T-helper 1 cell treated with Interleukin-12 subunit alpha and Interleukin-12 subunit beta and Interleukin-4 antibody, amounts not matched to agents 30 μg/mL and 1 μg/mL, for 36 hours (primary cell): Measurements from ENCODE around the gene LRRC8D.
A peak's percentile ranks its signal among the peaks of the same experiment; 100 is the strongest.

ENCODE experiments used
- H3K27ac Mint-ChIP-seq: one replicate; pipeline ENCODE4 v1.8.0; 2021; ENCODE audit warnings: mild to moderate bottlenecking, mixed read lengths
- H3K27me3 Mint-ChIP-seq: one replicate; pipeline ENCODE4 v1.8.0; 2021; ENCODE audit warnings: low read depth, mixed read lengths
- H3K36me3 Mint-ChIP-seq: one replicate; pipeline ENCODE4 v1.8.0; 2021; ENCODE audit warnings: low read depth, mixed read lengths
- H3K4me1 Mint-ChIP-seq: one replicate; pipeline ENCODE4 v1.8.0; 2021; ENCODE audit warnings: low read depth, mixed read lengths
- H3K4me3 Mint-ChIP-seq: one replicate; pipeline ENCODE4 v1.8.0; 2021; ENCODE audit warnings: mild to moderate bottlenecking, moderate library complexity, mixed read lengths
- H3K9me3 Mint-ChIP-seq: one replicate; pipeline ENCODE4 v1.8.0; 2021; ENCODE audit warnings: mixed read lengths

Gene LRRC8D

GRCh38 chr1:89943846-89944781 is 123.3 kb downstream of the LRRC8D start:
- Mint-ChIP-seq H3K27me3 (no peaks in the 10 kb centered on the region), H3K9me3 (no peaks in the 10 kb centered on the region), H3K27ac (no peak overlapping the region), H3K36me3 (no peaks in the 10 kb centered on the region), H3K4me1 (peaks cover 1% of the 10 kb centered on the region), H3K4me3 (no peak overlapping the region)

DNA sequence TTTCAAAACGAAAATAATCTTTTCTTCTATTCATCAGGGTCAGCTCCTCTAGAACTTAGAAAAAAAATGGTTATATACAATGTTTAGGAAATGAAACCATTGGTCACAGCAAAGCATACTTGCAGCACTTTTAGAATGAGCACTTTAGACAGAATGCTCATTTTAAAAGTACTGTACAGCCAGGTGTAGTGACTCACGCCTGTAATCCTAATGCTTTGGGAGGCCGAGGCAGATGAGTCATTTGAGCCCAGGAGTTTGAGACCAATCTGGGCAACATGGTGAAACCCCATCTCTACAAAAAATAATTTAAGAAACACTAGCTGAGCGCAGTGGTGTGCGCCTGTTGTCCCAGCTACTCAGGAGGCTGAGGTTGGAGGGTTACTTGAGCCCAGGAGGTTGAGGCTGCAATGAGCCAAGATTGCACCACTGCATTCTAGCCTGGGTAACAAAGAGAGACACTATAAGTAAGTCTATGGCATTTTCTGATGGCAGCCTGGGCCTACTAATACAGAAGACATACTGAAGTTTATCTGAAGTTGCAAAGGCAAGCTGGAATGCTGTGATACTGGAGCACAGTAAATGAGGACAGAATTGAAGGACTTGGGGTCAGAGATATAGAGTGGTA is 125.1 kb downstream of the LRRC8D start:
- no peak overlapping the region for H3K4me3 Mint-ChIP-seq
- no peaks in the 10 kb centered on the region for H3K27me3 Mint-ChIP-seq
- no peaks in the 10 kb centered on the region for H3K9me3 Mint-ChIP-seq
- no peaks in the 10 kb centered on the region for H3K36me3 Mint-ChIP-seq
- H3K27ac Mint-ChIP-seq: no peak overlapping the region
- peaks cover 1% of the 10 kb centered on the region for H3K4me1 Mint-ChIP-seq

DNA sequence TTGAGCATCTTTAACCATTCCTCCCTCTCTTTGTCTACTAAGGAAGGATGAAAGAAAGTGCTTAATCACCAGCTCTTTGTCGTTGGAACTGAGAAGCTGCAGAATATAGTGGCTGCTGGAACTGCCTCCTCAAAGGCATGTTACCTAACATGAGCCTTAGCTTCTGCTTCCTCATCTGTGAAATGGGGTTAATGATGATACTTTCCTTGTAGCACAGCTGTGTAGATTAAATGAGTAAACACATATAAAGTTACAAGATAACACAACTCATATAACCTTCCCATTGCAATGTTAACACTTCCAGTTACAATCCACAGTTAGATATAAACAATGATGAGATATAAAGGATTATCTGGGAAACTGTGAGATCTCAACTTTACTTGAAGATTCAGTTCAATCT is 125.7 kb downstream of the LRRC8D start:
- Mint-ChIP-seq H3K27ac (no peak overlapping the region), H3K36me3 (no peaks in the 10 kb centered on the region), H3K27me3 (no peaks in the 10 kb centered on the region)

DNA sequence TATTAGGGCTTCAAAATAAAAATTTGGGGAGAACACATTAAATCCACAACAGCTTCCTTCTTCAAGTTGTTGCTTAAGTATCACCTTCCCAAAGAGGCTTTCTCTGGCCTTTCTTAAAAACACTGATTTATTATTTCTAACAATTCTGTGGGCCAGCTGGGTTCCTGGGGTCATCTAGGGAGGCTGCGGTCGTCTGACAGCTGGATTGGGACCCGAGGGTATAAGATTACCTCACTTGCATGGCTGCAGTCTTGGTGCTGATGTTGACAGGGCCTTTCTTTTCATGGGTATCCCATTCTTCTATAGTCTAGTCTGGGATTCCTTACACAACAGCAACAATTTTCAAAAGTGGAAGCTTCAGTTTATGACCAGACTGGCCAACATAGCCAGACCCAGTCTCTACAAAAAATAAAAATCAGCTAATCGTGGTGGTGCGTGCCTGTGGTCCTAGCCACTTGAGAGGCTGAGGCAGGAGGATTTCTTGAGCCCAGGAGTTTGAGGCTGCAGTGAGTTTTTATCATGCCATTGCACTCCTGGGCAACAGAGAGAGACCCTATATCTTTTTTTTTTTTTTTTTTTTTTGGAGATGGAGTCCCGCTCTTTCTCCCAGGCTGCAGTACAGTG is 128.0 kb downstream of the LRRC8D start:
- Mint-ChIP-seq H3K4me1 (peaks cover 6% of the 10 kb centered on the region), H3K27me3 (no peaks in the 10 kb centered on the region), H3K9me3 (no peaks in the 10 kb centered on the region), H3K36me3 (no peaks in the 10 kb centered on the region), H3K27ac (no peak overlapping the region), H3K4me3 (no peak overlapping the region)

More for the DNA sequence above, 125.7 kb downstream of the LRRC8D start:
- H3K9me3 Mint-ChIP-seq: no peaks in the 10 kb centered on the region
- no peak overlapping the region for H3K4me3 Mint-ChIP-seq
- H3K4me1 Mint-ChIP-seq: peaks cover 1% of the 10 kb centered on the region

GRCh38 chr1:89949991-89950624 is 129.3 kb downstream of the LRRC8D start:
- peaks cover 12% of the 10 kb centered on the region for H3K4me1 Mint-ChIP-seq

DNA sequence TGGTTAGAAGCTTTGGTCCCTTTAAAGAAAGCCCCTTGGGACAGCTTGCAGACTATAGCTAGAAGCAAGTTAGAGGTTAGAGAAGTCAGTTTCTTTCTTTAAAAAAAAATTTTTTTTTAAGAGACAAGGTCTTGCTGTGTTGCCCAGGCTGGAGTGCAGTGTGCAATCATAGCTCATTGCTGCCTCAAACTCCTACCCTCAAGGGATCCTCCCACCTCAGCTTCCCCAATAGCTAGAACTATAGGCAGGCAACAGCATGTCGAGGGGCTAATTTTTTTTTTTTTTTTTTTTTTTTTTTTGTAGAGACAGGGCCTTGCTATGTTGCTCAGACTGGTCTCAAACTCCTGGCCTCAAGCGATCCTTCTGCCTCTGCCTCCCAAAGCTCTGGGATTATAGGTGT is 129.9 kb downstream of the LRRC8D start:
- Mint-ChIP-seq H3K36me3 (peaks cover 2% of the 10 kb centered on the region), H3K9me3 (no peaks in the 10 kb centered on the region), H3K4me3 (no peak overlapping the region), H3K27me3 (no peaks in the 10 kb centered on the region), H3K4me1 (peaks cover 15% of the 10 kb centered on the region), H3K27ac (no peak overlapping the region)

More at GRCh38 chr1:89949991-89950624, 129.3 kb downstream of the LRRC8D start:
- Mint-ChIP-seq H3K36me3 (peaks cover 2% of the 10 kb centered on the region), H3K27me3 (no peaks in the 10 kb centered on the region), H3K4me3 (no peak overlapping the region), H3K27ac (no peak overlapping the region), H3K9me3 (no peaks in the 10 kb centered on the region)

- no peaks in the 10 kb centered on the region for H3K9me3 Mint-ChIP-seq
- peaks cover 2% of the 10 kb centered on the region for H3K36me3 Mint-ChIP-seq
- H3K4me1 Mint-ChIP-seq: peaks cover 17% of the 10 kb centered on the region
- no peaks in the 10 kb centered on the region for H3K27me3 Mint-ChIP-seq
- H3K27ac Mint-ChIP-seq: no peak overlapping the region
- no peak overlapping the region for H3K4me3 Mint-ChIP-seq
Measured at GRCh38 chr1:89951766-89952604, 131.2 kb downstream of the LRRC8D start.

GRCh38 chr1:89952605-89953130 is 131.8 kb downstream of the LRRC8D start:
- Mint-ChIP-seq H3K27ac (no peak overlapping the region), H3K36me3 (peaks cover 2% of the 10 kb centered on the region), H3K27me3 (no peaks in the 10 kb centered on the region), H3K9me3 (no peaks in the 10 kb centered on the region), H3K4me1 (peaks cover 23% of the 10 kb centered on the region), H3K4me3 (no peak overlapping the region)

DNA sequence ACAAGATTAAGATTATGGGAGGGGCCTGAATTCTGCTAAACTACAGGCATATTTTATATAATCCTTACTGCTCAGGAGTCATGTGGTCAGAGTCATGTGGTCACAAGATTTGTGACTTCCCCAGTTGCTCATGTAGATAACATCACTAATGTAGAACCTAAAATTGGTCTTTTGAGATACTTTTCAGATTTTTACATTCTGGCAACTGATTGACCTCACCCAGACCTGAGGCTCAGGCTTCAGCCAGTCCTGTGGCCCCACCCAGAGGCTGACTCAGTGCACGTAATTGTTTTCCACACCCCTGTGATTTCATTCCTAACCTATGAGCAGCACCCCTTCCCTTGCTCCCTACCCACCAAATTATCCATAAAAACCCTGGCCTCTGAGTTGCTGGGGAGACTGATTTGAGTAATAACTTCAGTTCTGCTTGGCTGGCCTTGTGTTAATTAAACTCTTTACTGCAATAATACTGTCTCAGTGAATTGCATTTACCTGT is 132.3 kb downstream of the LRRC8D start:
- Mint-ChIP-seq H3K9me3 (no peaks in the 10 kb centered on the region), H3K4me1 (peaks cover 27% of the 10 kb centered on the region), H3K27me3 (no peaks in the 10 kb centered on the region), H3K36me3 (peaks cover 2% of the 10 kb centered on the region), H3K4me3 (no peak overlapping the region), H3K27ac (peak overlapping the region; percentile 23)

- peaks cover 31% of the 10 kb centered on the region for H3K4me1 Mint-ChIP-seq
- H3K9me3 Mint-ChIP-seq: peaks cover under 1% of the 10 kb centered on the region
- H3K36me3 Mint-ChIP-seq: peaks cover 2% of the 10 kb centered on the region
- H3K4me3 Mint-ChIP-seq: no peak overlapping the region
- H3K27me3 Mint-ChIP-seq: no peaks in the 10 kb centered on the region
- H3K27ac Mint-ChIP-seq: peak overlapping the region; percentile 21
Measured at GRCh38 chr1:89953929-89954328, 133.1 kb downstream of the LRRC8D start.

- Mint-ChIP-seq H3K27ac (no peak overlapping the region), H3K36me3 (peaks cover 6% of the 10 kb centered on the region), H3K4me3 (no peak overlapping the region), H3K9me3 (peaks cover 5% of the 10 kb centered on the region), H3K27me3 (no peaks in the 10 kb centered on the region), H3K4me1 (peaks cover 31% of the 10 kb centered on the region)
Measured at GRCh38 chr1:89954401-89954800, 133.6 kb downstream of the LRRC8D start.

GRCh38 chr1:89955311-89956205 is 134.7 kb downstream of the LRRC8D start:
- Mint-ChIP-seq H3K27ac (no peak overlapping the region), H3K36me3 (peaks cover 10% of the 10 kb centered on the region), H3K9me3 (peaks cover 13% of the 10 kb centered on the region), H3K27me3 (no peaks in the 10 kb centered on the region), H3K4me3 (no peak overlapping the region), H3K4me1 (peaks cover 31% of the 10 kb centered on the region)

DNA sequence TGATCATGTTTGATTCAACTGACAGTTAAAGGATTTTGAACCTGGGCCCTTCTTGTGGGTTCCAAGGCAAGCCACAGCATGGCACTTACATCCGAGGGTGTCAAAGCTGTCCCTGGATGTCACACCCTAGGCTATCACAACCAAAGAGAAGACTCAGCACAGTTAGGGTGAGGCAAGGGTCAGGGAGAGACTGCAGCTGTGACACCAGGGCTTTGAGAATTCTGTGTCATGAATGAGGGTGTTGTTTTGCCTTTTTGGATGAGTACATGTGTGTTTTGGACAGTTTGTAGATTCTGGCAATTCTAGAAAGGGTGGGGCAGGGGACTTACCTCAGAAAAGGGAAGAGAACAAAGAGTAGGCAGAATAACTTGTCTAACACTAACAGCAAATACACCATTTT is 136.3 kb downstream of the LRRC8D start:
- Mint-ChIP-seq H3K27me3 (no peaks in the 10 kb centered on the region), H3K27ac (peak overlapping the region; percentile 71), H3K4me1 (peaks cover 31% of the 10 kb centered on the region), H3K36me3 (peaks cover 10% of the 10 kb centered on the region), H3K9me3 (peaks cover 13% of the 10 kb centered on the region), H3K4me3 (peak overlapping the region; percentile 45)
